Measurements from ENCODE around the gene ZNF862.

ZNF862 gene

DNA sequence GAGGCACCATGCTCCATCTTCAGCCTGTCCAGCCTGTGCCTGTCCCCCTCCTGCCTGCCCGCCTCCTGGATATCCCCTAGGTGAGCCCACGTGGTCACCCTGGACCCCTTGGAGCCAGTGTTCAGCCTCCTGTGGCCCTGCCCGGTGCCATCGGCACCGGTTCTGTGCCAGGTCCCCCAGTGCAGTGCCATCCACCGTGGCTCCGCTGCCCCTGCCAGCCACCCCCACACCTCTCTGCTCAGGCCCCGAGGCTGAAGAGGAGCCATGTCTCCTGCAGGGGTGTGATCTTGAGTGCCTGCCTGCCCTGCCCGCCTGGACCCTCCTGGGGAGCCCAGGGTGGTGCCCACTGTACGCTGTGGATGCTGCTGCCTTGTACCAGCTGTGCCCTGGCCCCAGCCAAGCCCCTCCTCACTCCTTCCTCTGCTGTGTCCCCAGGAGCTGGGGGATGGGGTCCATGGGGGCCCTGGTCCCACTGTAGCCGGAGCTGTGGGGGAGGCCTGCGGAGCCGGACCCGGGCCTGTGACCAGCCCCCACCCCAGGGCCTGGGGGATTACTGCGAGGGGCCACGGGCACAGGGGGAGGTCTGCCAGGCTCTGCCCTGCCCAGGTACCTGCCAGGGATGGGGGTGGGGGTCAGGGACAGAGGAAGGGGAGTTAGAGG is 26.2 kb upstream of the ZNF862 start:
- DNase-seq, result no peak

- DNase-seq, result no peak
Measured at GRCh38 chr7:149813254-149814035, 24.7 kb upstream of the ZNF862 start.

DNA sequence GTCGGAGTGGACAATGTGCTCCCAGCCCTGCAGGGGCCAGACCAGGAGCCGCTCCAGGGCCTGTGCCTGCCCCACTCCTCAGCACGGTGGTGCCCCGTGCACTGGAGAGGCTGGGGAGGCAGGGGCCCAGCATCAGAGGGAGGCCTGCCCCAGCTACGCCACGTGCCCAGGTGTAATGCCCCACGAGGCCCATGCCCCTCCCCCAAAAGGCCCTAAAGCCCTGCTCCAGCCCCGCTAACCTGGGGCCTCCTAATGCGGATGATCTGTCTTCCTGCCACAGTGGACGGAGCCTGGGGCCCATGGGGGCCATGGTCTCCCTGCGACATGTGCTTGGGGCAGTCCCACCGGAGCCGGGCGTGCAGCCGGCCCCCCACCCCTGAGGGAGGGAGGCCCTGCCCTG is 23.7 kb upstream of the ZNF862 start:
- DNase-seq, result no peak

DNA sequence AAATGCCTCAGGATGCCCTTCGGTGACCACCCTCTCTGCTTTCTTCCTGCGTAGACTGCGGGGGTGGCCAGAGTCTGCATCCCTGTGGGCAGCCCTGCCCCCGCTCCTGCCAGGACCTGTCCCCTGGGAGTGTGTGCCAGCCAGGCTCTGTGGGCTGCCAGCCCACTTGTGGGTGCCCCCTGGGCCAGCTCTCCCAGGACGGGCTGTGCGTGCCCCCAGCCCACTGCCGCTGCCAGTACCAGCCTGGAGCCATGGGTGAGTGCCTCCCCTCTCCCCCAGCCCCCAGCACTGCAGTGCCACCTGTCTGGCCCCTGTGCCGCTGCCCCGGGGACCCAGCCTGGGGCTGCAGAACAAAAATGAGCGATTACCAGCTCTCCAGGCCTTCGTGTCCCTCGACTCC is 23.1 kb upstream of the ZNF862 start:
- DNase-seq, result no peak

DNA sequence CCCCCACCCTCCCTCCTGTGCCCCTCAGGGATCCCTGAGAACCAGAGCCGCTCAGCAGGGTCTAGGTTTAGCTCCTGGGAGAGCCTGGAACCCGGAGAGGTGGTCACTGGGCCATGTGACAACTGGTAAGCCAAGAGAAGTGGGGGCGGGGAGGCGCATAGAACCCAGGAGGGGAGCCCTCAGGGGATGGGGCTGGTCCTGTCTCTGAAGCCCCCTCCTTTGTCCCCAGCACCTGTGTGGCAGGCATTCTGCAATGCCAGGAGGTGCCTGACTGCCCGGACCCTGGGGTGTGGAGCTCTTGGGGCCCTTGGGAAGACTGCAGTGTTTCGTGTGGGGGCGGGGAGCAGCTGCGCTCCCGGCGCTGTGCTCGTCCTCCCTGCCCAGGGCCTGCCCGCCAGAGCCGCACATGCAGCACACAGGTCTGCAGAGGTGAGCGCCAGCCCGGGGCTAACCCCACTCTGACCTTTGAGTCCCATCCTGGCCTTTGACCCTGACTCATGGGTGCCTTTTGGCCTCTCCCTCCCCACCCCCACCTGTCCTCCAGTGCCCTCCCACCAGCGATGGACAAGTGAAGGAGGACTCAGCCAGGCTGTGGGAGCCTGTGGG is 22.4 kb upstream of the ZNF862 start:
- no peak for DNase-seq

- DNase-seq, result no peak
Measured at GRCh38 chr7:149816267-149816751, 21.9 kb upstream of the ZNF862 start.

DNA sequence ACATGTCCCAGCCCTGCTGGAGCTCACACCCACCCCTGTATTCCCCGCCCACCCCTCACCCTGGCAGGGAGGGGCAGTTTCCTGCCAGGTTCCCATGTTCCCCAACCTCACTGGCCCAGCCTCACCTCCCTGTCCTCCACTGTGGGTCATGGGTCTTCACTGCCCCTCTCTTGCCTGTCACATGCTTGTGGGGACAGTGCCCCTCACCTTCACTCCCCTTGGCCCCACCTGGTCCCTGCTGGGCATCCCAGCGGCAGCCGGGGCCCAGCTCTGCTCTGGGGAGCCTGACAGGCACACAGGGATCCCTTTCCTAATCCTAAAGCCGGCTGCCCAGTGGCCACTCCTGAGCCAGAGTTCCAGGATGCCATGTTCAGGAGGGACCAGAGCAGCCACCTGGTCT is 21.4 kb upstream of the ZNF862 start:
- no peak for DNase-seq

DNA sequence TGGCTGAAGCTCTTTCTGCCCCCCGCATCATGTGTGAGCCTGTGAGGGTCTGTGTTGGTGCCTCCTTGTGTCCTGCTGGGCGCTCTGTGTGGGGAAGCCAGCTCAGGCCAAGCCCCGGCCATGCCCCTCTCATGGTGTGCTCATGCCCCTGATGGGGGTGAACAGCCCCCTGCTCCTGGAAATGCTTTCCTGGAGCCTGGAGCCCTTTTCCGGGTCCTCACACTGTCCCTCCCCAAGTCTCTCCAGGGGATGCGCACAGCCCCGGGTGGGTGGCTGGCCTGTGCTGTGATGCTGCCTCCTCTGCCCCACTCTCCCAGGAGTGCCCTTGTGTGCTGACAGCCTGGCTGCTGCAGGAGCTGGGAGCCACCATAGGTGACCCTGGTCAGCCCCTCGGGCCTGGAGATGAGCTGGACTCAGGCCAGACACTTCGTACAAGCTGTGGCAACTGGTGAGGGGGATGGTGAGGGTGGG is 20.8 kb upstream of the ZNF862 start:
- DNase-seq, result no peak

GRCh38 chr7:149817836-149818535 is 20.2 kb upstream of the ZNF862 start:
- DNase-seq, result no peak

DNA sequence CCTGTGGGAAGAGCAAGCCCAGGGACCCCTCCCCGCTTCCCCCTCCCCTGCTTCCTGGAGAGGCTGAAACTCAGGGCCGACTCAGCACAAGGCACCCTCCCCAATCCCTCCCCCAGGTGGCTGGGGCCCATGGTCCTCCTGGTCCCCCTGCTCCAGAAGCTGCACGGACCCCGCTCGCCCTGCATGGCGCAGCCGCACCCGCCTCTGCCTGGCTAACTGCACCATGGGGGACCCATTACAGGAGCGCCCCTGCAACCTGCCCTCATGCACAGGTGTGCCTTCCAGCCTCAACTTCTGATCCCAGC is 19.7 kb upstream of the ZNF862 start:
- no peak for DNase-seq

GRCh38 chr7:149819141-149819960 is 18.8 kb upstream of the ZNF862 start:
- DNase-seq, result no peak

DNA sequence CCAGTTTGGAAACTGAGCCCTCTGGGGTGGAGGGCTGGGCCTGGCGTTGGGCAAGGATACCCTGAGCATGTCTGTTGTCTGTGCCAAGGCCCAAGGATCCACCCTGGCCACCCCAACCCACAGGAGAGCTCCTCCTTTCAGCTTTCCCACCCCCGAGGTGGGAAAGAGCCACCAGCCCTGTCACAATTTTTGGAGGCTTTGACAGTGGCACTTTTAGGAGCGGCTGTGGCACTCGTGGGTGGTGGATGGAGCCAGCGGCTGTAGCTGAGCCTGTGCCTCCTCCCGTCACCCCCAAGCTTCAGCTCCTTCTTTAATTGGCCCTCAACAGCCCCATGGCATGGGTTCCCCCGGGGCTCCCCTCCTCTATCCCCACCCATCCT is 18.2 kb upstream of the ZNF862 start:
- DNase-seq, result no peak

DNA sequence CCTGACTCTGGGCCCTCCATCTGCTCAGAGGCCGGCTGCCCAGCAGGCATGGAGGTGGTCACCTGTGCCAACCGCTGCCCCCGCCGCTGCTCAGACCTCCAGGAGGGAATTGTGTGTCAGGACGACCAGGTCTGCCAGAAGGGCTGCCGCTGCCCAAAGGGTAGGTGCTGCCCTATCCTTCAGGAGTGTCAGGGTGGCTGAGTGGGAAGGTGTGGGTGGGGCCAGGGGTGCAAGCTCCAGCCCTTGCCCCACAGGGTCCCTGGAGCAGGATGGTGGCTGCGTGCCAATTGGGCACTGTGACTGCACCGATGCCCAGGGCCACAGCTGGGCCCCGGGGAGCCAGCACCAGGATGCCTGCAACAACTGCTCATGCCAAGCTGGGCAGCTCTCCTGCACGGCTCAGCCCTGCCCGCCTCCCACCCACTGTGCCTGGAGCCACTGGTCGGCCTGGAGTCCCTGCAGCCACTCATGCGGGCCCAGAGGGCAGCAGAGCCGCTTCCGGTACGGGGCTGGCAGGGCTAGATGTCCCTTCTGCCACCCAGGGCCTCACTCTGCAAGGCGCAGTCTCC is 17.5 kb upstream of the ZNF862 start:
- DNase-seq, result no peak

- DNase-seq, result no peak
Measured at GRCh38 chr7:149821191-149822148, 16.7 kb upstream of the ZNF862 start.

DNA sequence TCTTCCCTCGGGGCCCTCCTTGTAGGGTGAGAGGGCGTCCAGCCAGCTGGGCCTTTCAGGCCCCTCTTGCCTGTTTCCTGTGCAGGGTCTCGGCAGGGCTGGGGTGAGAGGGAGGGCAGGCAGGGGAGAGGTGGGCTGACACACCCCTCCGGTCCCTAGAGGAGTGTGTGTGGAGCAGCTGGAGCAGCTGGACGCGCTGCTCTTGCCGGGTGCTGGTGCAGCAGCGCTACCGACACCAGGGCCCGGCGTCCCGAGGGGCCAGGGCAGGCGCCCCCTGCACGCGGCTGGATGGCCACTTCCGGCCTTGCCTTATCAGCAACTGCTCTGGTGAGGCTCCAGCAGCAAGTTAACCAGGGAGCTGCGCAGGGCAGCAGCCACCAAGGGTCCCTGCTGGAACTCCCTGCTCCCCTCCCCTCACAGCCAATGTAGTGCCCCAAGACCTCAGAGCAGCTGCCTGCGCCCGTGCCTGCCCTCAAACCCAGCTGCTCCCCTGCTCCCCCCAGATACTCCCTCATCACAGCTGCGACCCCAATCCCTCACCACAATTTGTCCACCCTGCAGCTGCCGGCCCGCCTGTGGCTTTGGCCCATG is 15.7 kb upstream of the ZNF862 start:
- DNase-seq, result no peak

- no peak for DNase-seq
Measured at GRCh38 chr7:149823191-149823630, 15.0 kb upstream of the ZNF862 start.

GRCh38 chr7:149823631-149824199 is 14.5 kb upstream of the ZNF862 start:
- no peak for DNase-seq

- DNase-seq, result no peak
Measured at GRCh38 chr7:149824301-149824741, 13.9 kb upstream of the ZNF862 start.

GRCh38 chr7:149824748-149825566 is 13.2 kb upstream of the ZNF862 start:
- DNase-seq, result no peak

Data from SW 1271 (cell line).